SK-N-SH treated with all-trans-retinoic acid at 6 μM for 48 hours (cell line): ENCODE data around the gene SH3RF2.

Source experiments
- CSRNP3 ChIP-seq: fragments of 250-450 bp; sonication (Bioruptor Pico); IDR thresholded peaks from 2 replicates; pipeline ENCODE4 v1.5.1; 2021; ENCODE audit warnings: mild to moderate bottlenecking, moderate library complexity
- ISL1 ChIP-seq: fragments of 250-450 bp; sonication (Bioruptor Pico); IDR thresholded peaks from 2 replicates; pipeline ENCODE4 v2.1.2; 2022; ENCODE audit warnings: mild to moderate bottlenecking, moderate library complexity
- OSR1 ChIP-seq: fragments of 250-450 bp; sonication (Bioruptor Pico); IDR thresholded peaks from 2 replicates; pipeline ENCODE4 v1.8.0; 2022; ENCODE audit warnings: moderate library complexity, mild to moderate bottlenecking, inconsistent platforms
- POU6F1 ChIP-seq: fragments of 250-450 bp; sonication (Bioruptor Pico); IDR thresholded peaks from 2 replicates; pipeline ENCODE4 v1.8.0; 2021; ENCODE audit warnings: low read depth, mild to moderate bottlenecking, moderate library complexity, borderline replicate concordance

DNA sequence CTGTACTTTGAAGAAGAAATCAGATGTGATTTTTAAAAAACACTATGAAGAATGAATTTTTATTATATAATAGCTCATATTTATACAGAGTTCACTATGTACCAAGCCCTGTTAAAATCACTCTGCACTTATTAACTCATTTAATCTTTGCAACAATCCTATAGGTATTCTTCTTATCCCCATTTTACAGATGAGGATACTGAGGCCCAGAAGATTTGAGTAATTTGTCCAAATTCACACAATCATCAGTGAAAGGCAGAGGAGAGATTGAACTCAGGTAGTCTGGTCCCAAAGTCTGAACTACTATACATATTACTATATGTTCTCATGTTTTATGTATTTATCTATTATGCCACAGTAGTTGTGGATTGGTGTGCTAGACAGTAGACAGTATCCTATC is 152.9 kb downstream of the SH3RF2 start:
- TF ChIP-seq ISL1, result no peak
- TF ChIP-seq POU6F1 (CRISPR knock-in tag), result no peak
- TF ChIP-seq OSR1 (CRISPR knock-in tag), result no peak
- TF ChIP-seq CSRNP3 (CRISPR knock-in tag), result no peak
